K562 treated with DMSO at 1 percent for 48 hours (cell line): ENCODE measurements around the gene ZNF417. TPM values are rescaled to one million over a fixed set of nuclear protein-coding genes. Genes with fewer than 3 reads are reported as not detected.

ENCODE experiments used
- total RNA-seq: library from RNA; unstranded; fragments of 300-600 nt; gene quantifications from 2 replicates; pipeline ENCODE4 v1.2.3, GENCODE V29; 2022; ENCODE audit warnings: low replicate concordance; ENCODE audit errors: extremely low read depth

ZNF417 gene
- not detected in 2 replicates for total RNA-seq

DNA sequence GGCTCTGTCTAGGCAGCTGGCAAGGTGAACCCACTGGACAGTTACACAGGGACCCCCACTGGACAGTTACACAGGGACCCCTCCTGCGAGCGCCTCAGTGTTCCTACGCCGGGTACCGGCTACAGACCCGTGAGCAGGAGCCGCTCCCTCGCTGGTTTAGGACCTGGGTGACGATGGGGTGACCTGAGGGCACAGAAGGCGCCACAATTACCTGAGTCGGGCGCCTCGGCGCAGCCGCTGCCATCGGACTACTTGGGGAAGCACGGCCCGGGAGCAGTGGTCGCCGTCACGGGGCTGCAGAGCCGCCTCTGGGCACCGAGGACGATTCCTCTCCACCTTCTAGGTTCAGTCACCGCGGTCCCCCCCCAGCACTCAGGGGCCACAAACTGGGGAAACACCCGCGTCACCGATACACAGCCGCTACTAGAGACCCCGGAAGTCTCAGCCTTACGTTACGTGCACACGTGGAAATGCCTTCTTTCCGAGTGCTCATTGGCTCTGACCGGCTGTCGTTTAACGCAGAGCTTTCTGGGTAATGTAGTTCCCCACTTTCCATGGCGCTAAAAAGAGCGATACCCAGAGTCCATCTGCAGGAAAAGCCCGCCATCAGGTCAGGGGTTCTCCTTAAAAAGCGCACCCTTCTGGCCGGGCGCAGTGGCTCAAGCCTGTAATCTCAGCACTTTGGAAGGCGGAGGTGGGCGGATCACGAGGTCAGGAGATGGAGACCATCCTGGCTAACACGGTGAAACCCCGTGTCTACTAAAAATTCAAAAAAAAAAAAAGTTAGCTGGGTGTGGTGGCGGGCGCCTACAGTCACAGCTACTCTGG, at the start of gene ZNF417:
Gene ZNF417 (minus strand): TSS at position 425 of the 828 bp plus-strand sequence. CDS start 181 bp downstream, at position 244.

GRCh38 chr19:57947419-57948134, 31.2 kb upstream of the ZNF417 start, which contains the start of gene ZNF256:
TSS of gene ZNF256 (minus strand) at chr19:57947706. CDS start at chr19:57947474, 232 bp downstream.

GRCh38 chr19:57934820-57935665, 18.7 kb upstream of the ZNF417 start, which contains the start of gene ZNF418:
TSS of gene ZNF418 (minus strand) at chr19:57935402. CDS start at chr19:57933822, 1,580 bp downstream.

DNA sequence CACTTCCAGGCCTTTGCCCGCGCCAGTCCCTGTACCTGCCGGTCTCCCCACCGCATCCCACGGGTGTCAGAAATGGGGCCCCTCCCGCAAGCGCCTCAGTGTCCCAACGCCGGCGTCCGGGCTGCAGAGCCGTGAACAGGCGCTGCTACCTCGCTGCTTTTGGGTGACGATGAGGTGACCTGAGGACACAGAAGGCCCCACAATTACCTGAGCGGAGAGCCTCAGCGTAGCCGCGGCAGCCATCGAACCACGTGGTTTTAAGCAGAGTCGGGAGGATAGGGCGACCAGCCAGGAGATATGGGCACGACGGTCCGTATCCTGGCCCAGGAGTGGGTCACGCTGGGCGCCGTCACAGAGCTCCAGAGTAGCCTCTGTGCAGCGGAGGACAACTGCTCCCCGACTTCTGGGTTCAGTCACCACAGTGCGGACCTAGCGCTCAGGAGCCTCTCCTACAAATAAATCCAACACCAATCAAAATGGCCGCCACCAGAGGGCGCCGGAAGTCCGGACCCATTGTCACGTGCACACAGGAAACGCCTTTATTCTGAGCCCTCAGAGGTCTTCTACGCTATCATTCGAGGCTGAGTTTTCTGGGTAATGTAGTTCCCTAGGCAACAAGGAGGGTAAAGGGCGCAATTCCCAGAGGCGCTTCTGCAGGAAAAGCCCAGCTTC, 27.7 kb downstream of the ZNF417 start, which contains the start of gene ZNF814:
Gene ZNF814 (minus strand): TSS at position 478 of the 672 bp plus-strand sequence. CDS start 235 bp downstream, at position 243.

Other genes with a start within 250 kb of the ZNF417 start
- not detected in 2 replicates for gene ZSCAN4, start 247.7 kb downstream of the ZNF417 start, total RNA-seq
- not detected in 2 replicates for gene ZNF551, start 234.6 kb downstream of the ZNF417 start, total RNA-seq
- gene ZNF154, start 207.4 kb downstream of the ZNF417 start, total RNA-seq = not detected in 2 replicates
- not detected in 2 replicates for gene ZNF671, start 189.0 kb downstream of the ZNF417 start, total RNA-seq
- not detected in 2 replicates for gene ZNF776, start 169.8 kb downstream of the ZNF417 start, total RNA-seq
- not detected in 2 replicates for gene ZNF586, start 146.9 kb downstream of the ZNF417 start, total RNA-seq
- not detected in 2 replicates for gene ZNF552, start 101.7 kb downstream of the ZNF417 start, total RNA-seq
- not detected in 2 replicates for gene ZNF587B, start 86.3 kb downstream of the ZNF417 start, total RNA-seq
- gene ZNF587, start 66.7 kb downstream of the ZNF417 start, total RNA-seq = not detected in 2 replicates
- gene ZNF814, start 27.6 kb downstream of the ZNF417 start, total RNA-seq = not detected in 2 replicates
- not detected in 2 replicates for gene ZNF418, start 18.8 kb upstream of the ZNF417 start, total RNA-seq
- gene ZNF256, start 31.1 kb upstream of the ZNF417 start, total RNA-seq = not detected in 2 replicates
- gene C19orf18, start 57.9 kb upstream of the ZNF417 start, total RNA-seq = not detected in 2 replicates
- not detected in 2 replicates for gene ZNF606, start 86.2 kb upstream of the ZNF417 start, total RNA-seq
- gene ZSCAN1, start 117.4 kb upstream of the ZNF417 start, total RNA-seq = not detected in 2 replicates
- gene ZNF135, start 142.7 kb upstream of the ZNF417 start, total RNA-seq = not detected in 2 replicates
- not detected in 2 replicates for gene ZSCAN18, start 181.6 kb upstream of the ZNF417 start, total RNA-seq
- not detected in 2 replicates for gene ZNF329, start 234.2 kb upstream of the ZNF417 start, total RNA-seq